Sigmoid colon (tissue), 4 donors: ENCODE results near the gene RBM26.

Experiments used
- POLR2A ChIP-seq, 2 donors: fragments of 450-650 bp; IDR thresholded peaks; one replicate each; pipeline ENCODE4 v1.6.1; 2016; ENCODE audit warnings: antibody characterized with exemption in 2 of 2, mild to moderate bottlenecking in 2 of 2, moderate library complexity in 2 of 2
- POLR2AphosphoS5 ChIP-seq, 4 donors: sonication (generic); formaldehyde crosslinking; IDR thresholded peaks; one replicate each; pipeline ENCODE4 v1.6.1; 2017; ENCODE audit warnings: antibody characterized with exemption in 4 of 4
- TF ChIP-seq, protein P1 (sequence below), 4 experiments: fragments of 450-650 bp in 3 of 4; fragments of 200-600 bp in 1 of 4; IDR thresholded peaks; one replicate each; pipeline ENCODE4 v1.5.1; 2016 to 2019; ENCODE audit warnings: antibody characterized with exemption in 4 of 4, mild to moderate bottlenecking in 3 of 4, moderate library complexity in 2 of 4

- TF ChIP-seq, protein P1, sequence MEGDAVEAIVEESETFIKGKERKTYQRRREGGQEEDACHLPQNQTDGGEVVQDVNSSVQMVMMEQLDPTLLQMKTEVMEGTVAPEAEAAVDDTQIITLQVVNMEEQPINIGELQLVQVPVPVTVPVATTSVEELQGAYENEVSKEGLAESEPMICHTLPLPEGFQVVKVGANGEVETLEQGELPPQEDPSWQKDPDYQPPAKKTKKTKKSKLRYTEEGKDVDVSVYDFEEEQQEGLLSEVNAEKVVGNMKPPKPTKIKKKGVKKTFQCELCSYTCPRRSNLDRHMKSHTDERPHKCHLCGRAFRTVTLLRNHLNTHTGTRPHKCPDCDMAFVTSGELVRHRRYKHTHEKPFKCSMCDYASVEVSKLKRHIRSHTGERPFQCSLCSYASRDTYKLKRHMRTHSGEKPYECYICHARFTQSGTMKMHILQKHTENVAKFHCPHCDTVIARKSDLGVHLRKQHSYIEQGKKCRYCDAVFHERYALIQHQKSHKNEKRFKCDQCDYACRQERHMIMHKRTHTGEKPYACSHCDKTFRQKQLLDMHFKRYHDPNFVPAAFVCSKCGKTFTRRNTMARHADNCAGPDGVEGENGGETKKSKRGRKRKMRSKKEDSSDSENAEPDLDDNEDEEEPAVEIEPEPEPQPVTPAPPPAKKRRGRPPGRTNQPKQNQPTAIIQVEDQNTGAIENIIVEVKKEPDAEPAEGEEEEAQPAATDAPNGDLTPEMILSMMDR (IDR thresholded peaks at IDR 0.05) = no peak
- TF ChIP-seq POLR2A (IDR thresholded peaks at IDR 0.05) = no peak
- TF ChIP-seq POLR2AphosphoS5 (IDR thresholded peaks at IDR 0.05) = no peak
Observed at GRCh38 chr13:79338343-79338742, 67.7 kb downstream of the RBM26 start.
